Measurements from ENCODE around the gene GYS1.
A peak's percentile ranks its signal among the peaks of the same experiment; 100 is the strongest.

GYS1 gene

GRCh38 chr19:48961673-48962028 lies 31.5 kb downstream of the GYS1 start:
- H3K27me3 ChIP-seq (ENCODE audit: insufficient read depth, low read length) = no peaks in the 10 kb centered on the region
- no peak overlapping the region for H2AFZ ChIP-seq (ENCODE audit: low read length)
- no peaks in the 10 kb centered on the region for H4K20me1 ChIP-seq (ENCODE audit: insufficient read depth, low read length)
- 0 out of 2 replicates have a peak, but pooled peaks cover 4% of the 10 kb centered on the region for H3K79me2 ChIP-seq (ENCODE audit: insufficient read depth, low read length)
- H3K36me3 ChIP-seq (ENCODE audit: insufficient read depth, low read length) = peaks cover 22% of the 10 kb centered on the region
- peaks cover 1% of the 10 kb centered on the region; the same call in 1 of the 2 replicates for H3F3A ChIP-seq (ENCODE audit: insufficient read depth, low read length)
- no peaks in the 10 kb centered on the region for H3K9me2 ChIP-seq (ENCODE audit: low read depth, low read length)
- peak overlapping the region; percentile 13; the same call in 1 of the 2 replicates for H3K9ac ChIP-seq (ENCODE audit: low read length)
- peaks cover 38% of the 10 kb centered on the region for H3K4me1 ChIP-seq (ENCODE audit: insufficient read depth, low read length, severe bottlenecking)
- peak overlapping the region; percentile 87 for H3K27ac ChIP-seq (ENCODE audit: low read depth, low read length, poor library complexity, severe bottlenecking)
- no peaks in the 10 kb centered on the region for H3K9me3 ChIP-seq (ENCODE audit: low read length)
- H3K4me2 ChIP-seq (ENCODE audit: low read length) = peak overlapping the region; percentile 94; the same call in 1 of the 2 replicates
- H3K4me3 ChIP-seq (ENCODE audit: low read depth, low read length, poor library complexity, severe bottlenecking) = no peak overlapping the region
- TF ChIP-seq EZH2 (IDR thresholded peaks at IDR 0.05; ENCODE audit: borderline replicate concordance, low read length) (no peak), CTCF (IDR thresholded peaks at IDR 0.05; ENCODE audit: low read length) (no peak)

GRCh38 chr19:48961051-48961649 lies 32.0 kb downstream of the GYS1 start:
- H4K20me1 ChIP-seq (ENCODE audit: insufficient read depth, low read length) = no peaks in the 10 kb centered on the region
- no peaks in the 10 kb centered on the region for H3K9me2 ChIP-seq (ENCODE audit: low read depth, low read length)
- H3K4me2 ChIP-seq (ENCODE audit: low read length) = no peak overlapping the region
- no peak overlapping the region for H3K9ac ChIP-seq (ENCODE audit: low read length)
- TF ChIP-seq CTCF (IDR thresholded peaks at IDR 0.05; ENCODE audit: low read length) = no peak
- TF ChIP-seq EZH2 (IDR thresholded peaks at IDR 0.05; ENCODE audit: borderline replicate concordance, low read length) = no peak
- no peak overlapping the region for H3K4me3 ChIP-seq (ENCODE audit: low read depth, low read length, poor library complexity, severe bottlenecking)
- peaks cover 35% of the 10 kb centered on the region for H3K4me1 ChIP-seq (ENCODE audit: insufficient read depth, low read length, severe bottlenecking)
- no peaks in the 10 kb centered on the region for H3F3A ChIP-seq (ENCODE audit: insufficient read depth, low read length)
- H3K79me2 ChIP-seq (ENCODE audit: insufficient read depth, low read length) = 0 out of 2 replicates have a peak, but pooled peaks cover 3% of the 10 kb centered on the region
- peaks cover 21% of the 10 kb centered on the region for H3K36me3 ChIP-seq (ENCODE audit: insufficient read depth, low read length)
- H3K27me3 ChIP-seq (ENCODE audit: insufficient read depth, low read length) = no peaks in the 10 kb centered on the region
- H2AFZ ChIP-seq (ENCODE audit: low read length) = no peak overlapping the region
- H3K27ac ChIP-seq (ENCODE audit: low read depth, low read length, poor library complexity, severe bottlenecking) = peak overlapping the region; percentile 87
- no peaks in the 10 kb centered on the region for H3K9me3 ChIP-seq (ENCODE audit: low read length)

- Histone ChIP-seq H2AFZ (ENCODE audit: low read length) (no peak overlapping the region), H3K9me2 (ENCODE audit: low read depth, low read length) (no peaks in the 10 kb centered on the region), H3F3A (ENCODE audit: insufficient read depth, low read length) (no peaks in the 10 kb centered on the region), H3K4me3 (ENCODE audit: low read depth, low read length, poor library complexity, severe bottlenecking) (no peak overlapping the region), H3K36me3 (ENCODE audit: insufficient read depth, low read length) (peaks cover 21% of the 10 kb centered on the region; the same call in 1 of the 2 replicates), H4K20me1 (ENCODE audit: insufficient read depth, low read length) (no peaks in the 10 kb centered on the region), H3K9ac (ENCODE audit: low read length) (no peak overlapping the region), H3K27me3 (ENCODE audit: insufficient read depth, low read length) (no peaks in the 10 kb centered on the region), H3K27ac (ENCODE audit: low read depth, low read length, poor library complexity, severe bottlenecking) (no peak overlapping the region), H3K79me2 (ENCODE audit: insufficient read depth, low read length) (no peaks in the 10 kb centered on the region), H3K9me3 (ENCODE audit: low read length) (no peaks in the 10 kb centered on the region), H3K4me2 (ENCODE audit: low read length) (no peak overlapping the region), H3K4me1 (ENCODE audit: insufficient read depth, low read length, severe bottlenecking) (peaks cover 42% of the 10 kb centered on the region)
- TF ChIP-seq CTCF (IDR thresholded peaks at IDR 0.05; ENCODE audit: low read length) (no peak), EZH2 (IDR thresholded peaks at IDR 0.05; ENCODE audit: borderline replicate concordance, low read length) (no peak)
Measured at GRCh38 chr19:48959341-48960239, 33.5 kb downstream of the GYS1 start.
